ENCODE results near the gene MFN1.

MFN1 gene

DNA sequence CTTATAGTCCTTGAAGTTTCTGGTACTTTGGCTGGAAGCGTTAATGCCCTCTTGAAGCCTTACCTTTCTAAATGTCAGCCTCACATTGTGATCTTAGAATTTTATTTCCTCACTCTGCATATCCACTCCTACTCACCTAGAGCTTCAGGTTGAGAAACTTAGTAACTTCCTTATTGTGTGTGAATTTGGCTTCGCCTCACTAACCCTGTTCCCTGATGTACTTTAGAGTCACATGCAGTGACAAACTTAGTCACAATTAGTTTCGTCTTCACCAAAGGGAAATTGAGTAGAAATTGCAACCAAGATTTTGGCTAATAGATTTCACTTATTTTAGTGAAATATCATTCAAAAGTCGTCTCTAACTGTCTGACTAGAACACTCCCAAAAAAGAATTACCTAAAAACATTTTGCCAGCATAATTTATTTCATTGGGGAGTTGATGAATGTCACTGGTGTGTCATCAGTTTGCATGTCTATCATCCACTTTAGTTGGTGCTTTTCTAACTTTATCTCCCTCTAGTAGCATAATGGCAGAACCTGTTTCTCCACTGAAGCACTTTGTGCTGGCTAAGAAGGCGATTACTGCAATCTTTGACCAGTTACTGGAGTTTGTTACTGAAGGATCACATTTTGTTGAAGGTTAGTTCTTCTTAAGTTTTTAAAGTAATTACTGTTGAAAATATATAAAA, 960 bp downstream of the MFN1 start:
- no peak for DNase-seq

DNA sequence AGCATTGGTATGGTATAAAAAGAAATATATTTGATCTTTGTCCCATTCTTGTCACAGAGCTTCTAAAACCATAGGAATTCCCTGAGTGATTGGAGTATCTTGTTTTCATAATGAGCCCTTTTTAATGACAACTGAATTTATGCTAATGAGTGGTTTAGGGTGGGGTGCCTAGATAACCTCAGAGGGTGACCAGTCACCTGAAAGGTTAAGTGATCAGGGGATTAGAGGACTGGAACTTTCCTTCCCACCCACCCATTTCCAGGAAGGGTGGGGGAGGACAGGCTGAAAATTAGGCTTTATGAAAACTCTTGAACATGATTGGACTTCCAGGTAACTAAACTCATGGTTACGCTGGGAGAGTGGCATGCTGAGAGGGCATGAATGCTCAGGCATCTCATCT, 8.5 kb downstream of the MFN1 start:
- DNase-seq, result no peak

DNA sequence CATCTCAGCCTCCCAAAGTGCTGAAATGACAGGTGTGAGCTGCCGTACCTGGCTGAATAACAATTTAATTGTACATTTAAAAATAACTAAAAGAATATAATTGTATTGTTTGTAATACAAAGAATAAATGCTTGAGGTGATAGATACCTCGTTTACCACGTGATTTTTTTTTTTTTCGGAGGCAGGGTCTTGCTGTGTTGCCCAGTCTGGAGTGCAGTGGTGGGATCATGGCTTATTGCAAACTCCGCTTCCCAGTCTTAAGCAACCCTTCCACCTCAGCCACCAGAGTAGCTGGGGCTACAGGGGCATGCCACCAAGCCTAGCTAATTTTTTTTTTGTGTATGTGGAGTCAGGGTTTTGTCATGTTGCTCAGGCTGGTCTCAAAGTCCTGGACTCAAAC, 15.8 kb downstream of the MFN1 start:
- no peak for DNase-seq

DNA sequence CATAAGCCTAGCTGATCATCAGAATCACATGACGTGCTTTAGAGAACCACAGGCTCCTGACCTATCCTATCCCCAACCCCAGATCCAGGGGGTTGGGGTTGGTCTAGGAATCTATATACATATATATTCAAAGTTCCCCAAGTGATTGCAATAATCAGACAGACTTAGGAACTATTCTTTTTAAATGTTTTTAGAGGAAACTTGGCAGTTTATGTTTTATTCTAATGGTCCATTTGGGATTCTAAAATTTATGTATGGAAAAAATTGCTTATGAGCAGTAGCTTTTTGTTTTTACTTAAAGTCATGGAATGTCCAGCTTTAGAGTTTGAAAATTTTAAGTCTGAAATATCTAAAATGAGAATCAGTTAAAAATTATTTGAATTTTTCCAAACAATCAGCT, 22.1 kb downstream of the MFN1 start:
- DNase-seq, result no peak

DNA sequence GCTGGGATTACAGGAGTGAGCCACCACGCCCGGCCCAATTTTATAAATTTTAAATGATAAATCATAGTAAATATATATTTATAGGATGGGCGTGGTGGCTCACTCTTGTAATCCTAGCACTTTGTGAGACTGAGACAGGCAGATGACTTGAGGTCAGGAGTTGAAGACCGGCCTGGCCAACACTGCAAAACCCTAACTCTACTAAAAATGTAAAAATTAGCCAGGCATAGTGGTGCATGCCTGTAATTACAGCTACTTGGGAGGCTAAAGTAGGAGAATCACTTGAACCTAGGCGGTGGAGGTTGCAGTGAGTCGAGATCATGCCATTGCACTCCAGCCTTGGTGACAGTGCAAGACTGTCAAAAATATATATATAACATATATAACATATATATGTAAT, 26.4 kb downstream of the MFN1 start:
- no peak for DNase-seq

DNA sequence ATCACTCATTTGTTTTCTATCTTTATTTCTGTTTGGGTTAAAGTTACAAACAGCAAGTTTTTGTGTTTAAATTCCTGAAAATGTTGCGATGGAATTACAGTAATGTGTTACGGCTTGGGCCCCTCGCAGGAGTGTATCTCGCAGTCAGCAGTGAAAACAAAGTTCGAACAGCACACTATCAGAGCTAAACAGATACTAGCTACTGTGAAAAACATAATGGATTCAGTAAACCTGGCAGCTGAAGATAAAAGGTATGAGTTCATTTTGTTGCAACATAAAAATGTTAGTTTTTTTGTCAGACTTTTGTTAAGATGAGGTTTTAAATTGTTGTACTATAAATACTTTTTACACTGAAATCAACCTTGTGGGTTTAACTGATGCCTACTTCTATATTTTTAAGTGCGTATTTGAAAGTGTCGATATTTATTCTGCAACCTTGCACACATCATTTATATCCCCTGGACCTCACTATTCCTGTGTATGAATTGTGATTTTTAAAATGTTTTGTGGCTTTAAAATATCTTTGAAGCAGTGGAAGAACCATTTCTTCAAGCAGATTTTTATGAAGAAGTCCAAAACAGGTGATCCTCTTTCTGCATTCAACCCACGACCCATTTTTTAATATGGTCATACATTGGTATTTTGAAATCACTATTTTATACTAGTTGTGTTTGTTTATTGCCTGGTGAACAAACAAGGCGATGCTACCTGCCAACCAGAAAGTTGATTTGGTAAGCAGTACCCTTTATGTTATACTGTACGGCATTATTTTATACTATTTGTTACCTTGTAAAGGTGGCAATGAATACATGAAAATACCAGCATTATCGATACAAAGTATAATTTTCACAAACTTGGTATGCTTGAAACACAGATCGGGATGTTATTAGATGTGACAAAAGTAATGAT, 27.8 kb downstream of the MFN1 start:
- DNase-seq, result no peak

DNA sequence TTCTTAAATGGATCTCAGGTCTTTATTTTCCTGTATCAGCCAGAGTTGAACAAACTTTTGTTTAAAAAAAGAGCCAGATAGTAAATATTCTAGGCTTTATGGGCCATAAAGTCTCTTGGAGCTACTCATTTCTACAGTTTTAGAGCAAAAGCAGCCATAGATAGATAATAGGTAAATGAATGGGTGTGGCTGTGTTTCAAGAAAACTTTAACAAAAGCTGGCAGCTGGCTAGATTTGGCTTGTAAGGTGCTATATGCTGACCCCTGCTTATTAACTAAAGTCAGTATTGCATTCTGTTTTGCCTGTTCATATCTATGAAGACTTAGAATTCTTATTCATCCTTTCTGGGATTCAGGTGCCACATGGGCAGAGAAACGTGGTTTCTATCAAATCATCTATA, 29.0 kb downstream of the MFN1 start:
- no peak for DNase-seq

DNA sequence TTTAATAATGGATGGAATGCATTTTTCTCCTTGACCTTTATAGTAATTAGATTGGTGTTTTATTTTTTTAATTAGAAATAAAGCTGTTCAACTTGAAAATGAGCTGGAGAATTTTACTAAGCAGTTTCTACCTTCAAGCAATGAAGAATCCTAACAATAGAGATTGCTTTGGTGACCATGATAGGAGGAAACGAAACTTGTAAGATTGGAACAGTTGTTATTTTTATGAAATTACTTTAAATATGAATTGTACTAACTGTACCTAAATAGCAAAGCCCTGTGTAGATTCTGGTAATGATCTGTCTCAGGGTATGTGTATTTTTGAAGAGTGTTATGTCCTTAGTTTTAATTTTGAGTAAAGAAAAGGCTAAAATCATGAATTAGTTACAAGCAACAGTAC, 44.4 kb downstream of the MFN1 start:
- DNase-seq, result no peak

DNA sequence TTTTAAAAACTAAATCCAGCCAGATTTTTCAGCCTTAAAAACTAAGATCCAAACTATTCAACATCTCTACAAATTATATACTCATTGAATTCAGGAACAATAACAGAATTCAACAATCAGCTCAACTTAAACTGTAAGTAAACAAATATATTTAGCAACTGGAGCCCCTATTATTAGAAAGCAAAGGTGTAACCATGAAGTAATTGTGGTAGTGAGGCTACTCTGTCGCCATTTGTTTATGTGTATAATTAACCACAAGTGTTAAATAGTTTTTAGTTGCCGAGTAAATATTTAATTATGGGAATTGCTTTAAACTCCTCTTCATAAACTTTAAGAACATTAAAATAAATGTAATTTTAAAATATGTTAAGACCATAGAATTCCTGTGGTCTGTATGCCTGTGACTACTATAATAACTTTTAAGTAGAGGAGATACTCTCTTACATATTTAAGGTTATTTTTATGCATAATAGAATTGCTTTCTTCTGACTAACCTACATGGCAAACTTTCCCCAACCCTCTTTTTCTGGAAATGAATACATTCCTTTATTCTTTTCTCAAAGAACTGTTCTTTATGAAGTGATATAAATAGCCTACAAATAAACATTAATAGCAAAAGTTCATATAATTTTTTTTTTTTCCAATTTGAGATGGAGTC, 51.2 kb downstream of the MFN1 start:
- no peak for DNase-seq

DNA sequence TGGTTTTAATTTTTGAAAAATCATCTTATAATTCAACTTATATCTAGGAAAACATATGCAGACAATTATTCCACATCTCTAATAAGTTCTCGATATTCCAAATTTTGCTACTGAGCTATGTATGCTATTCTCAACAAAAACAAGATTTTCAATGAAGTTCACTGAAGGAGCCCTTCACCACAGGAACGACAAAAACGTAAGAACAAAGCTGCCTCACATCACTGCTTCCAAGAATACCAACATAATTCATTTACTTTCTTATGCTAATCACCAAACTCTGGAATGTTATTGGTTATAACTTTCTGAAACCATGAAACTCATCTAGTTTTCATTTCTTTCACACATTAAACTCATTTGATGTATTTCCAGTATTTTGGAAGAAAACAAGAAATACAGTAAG, 54.1 kb downstream of the MFN1 start:
- no peak for DNase-seq

DNA sequence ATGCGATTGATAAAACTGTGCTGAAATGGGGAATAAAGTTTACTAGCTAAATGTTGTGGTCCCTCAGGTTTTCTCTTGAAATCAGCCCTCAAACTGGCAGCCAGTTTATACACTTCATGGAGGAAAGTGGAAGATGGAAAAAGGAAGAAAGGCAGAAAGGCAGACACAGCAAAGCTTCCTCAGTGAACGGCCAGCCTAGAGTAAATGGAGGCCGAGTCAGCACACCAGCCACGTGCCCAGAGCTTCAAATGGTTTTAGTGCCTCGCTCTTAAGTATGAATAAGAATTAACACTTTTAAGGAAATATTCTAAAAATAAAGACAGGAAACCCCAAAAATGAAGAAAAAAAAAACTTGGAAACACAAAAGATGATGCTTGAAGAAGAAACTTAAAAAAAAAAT, 55.5 kb downstream of the MFN1 start:
- DNase-seq, result no peak

DNA sequence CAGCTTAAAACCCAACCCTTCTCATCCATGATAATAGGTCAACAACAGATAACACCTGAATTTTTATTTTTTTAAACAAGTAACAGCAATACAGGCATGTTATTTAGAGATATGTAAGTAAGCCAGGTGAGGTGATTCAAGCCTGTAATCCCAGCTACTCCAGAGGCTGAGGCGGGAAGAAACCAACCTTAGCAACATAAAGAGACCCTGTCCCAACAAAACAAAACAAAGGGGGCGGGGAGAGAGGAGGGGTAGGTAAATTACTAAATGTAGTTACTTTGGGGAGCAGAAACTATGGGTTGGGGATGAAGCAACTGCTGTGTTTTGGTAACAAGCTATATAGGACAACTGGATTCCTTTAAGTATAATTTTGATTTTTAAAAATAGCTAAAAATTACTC, 56.8 kb downstream of the MFN1 start:
- no peak for DNase-seq

DNA sequence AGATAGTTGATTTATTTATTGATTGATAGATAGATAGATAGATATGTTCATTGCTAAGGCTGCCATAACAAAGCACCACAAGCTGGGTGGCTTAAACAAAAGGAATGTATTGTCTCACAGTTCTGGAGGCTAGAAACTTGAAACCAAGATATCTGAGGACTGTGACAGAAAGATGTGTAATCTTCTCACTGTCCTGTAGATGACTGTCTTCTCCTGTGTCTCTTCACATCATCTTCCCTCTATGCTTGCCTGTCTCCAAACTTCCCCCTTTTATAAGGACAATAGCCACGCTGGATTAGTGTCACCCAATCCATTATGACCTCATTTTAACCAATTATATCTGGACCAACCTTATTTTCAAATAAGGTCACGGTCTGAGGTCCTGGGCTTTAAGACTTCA, 62.8 kb downstream of the MFN1 start:
- DNase-seq, result no peak

DNA sequence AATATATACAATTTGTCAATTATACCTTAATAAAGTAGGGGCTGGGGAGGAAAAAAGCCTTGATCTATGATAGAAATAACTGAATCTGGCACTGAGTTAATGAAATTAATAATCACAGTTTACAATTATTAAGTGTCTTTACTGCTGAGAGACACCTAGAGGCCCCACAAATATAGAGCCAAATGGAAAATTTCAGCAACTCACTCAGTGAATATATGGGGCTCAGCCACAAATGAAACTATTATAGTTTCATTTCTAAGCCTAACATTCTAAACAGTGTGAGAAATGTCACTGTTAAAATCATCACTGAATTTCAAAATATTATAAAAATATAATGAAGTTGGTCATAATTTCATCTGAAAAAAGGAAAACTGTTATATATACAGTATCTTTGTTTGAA, 63.5 kb downstream of the MFN1 start:
- DNase-seq, result no peak

DNA sequence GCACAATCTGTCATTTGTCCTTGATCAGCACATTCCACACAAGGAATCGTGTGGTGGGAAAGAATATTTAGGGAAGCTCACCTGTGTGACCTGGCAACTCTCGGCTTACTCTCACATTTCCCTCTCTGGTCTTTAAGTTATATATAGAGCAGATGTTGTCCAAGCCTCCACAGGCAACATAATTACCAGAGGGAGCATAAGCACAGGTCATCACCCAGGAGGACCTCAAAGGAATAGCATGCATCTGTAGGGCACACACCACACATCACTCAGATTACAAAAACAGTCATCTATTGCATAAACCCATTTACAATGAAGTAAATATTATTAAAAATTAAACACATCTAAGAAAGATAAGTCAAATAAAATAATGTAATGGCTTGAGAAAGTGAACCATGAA, 67.3 kb downstream of the MFN1 start:
- DNase-seq, result no peak

DNA sequence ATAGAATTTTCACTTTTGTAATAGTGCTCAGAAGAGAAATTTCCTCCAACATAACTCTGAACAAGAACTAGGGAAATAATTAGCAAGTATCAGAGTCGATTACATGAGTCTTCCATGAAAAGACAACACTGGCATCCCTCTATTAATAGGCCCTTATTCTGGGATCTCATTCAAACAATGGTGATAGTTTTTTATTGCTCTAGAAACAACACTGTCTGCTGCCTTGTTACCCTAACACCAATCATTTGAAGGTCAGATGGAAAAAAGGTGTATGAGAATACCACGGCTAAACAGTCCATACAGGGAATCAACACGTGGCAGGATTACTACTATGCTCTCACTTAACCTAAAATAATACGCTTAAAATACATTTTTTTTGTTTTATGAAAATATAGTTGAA, 67.9 kb downstream of the MFN1 start:
- no peak for DNase-seq

DNA sequence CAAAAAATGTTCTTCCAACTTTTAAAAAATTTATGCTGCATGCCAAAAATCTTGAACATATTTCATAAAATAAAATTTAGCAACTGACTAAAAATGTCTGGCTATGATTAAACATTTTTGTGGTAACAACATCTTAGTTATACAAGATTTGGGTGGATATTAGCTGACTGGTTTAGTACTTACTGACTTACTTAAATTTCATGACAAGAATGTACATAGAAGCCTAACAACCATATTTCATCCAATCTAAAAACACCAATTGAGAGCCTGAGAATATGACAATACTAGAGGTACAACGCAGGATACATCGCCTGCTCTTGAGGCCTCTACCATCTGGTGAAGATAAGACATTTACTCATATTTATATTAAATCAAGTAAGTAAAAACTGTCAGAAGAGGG, 69.2 kb downstream of the MFN1 start:
- DNase-seq, result no peak

DNA sequence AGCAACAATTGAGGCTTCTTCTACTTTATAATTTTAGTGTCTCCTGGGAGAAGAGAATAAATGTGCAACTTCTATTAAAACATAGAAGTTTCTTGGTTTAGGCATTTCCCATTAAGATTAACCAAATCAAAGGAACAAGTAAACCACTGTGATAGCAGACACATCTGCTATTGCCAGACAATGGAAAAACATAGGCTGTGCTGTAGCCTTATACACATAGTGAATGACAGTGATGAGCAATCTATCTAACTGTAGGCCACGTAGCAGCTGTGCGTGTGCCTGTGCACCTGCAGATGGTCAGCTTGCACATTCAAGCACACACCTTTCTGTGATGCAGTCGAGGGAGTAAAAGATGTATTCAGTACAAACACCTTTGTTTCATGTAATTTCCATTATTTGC, 71.1 kb downstream of the MFN1 start:
- DNase-seq, result no peak

DNA sequence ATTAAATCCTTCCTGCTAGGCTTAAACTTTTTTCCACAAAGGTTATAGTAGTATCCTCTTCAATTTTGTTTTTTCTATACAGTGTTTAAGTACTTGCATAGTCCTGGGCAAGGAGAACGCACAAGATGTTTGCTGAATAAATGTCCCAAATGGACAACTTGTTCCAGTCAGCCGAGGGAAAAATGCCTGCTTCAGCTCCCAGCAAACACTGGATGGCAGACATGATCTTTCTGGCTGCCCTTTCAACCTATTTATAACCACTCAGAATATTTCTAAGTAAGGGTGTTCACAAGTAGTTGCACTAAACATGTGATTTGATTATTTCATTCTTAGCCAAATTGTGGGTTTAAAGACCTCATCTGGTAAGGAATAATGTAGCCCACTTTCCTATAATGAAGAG, 74.0 kb downstream of the MFN1 start:
- no peak for DNase-seq

DNA sequence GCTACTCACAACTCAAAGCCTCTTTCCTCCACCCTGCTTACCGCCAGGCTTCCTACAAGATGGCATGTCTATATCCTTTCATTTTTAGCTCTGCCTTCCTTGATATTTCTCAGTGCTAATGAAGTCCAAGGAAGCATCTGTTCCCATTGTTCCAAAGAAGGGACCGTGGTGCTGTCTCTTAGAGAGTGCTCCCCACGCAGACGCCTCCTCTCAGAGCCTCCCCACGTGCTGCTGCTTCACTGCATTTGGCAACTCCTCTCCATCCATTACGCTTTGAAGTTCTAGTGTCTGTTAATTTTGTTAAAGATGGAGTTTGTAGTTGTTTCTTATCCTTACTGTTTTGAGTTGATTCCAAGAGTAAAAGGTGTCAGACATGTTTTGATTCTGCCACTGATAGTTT, 77.6 kb downstream of the MFN1 start:
- no peak for DNase-seq

DNA sequence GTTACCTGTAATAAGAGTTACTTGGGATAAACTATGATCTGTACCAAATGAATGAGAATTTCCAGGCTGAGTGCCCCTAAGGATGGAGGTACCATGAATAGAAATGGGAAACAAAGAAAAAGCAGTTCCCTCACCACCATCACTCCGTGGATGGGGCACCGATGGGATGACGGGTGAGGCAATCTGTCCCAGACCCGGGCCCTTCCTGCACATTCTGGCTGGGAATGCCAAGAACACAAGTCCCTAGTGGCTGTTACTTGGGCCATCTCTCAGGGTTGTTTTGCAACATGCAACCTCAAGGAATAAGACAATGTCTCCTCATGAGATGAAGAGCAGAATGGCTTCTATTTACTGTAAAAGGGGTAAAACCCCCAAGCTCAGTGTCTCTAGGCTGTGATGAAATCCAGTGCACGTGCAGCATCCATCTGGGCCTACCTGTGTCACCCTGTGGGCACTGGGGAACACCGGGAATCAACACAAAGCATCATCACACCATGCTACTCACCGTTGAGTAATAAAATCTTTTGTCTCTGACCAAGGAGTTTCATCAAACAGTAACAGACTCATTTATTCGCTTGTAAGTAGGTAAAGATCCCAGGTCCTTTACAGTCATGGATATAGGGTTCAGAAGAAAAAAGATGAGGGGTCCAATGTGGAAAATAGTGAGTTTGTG, 81.5 kb downstream of the MFN1 start:
- no peak for DNase-seq

DNA sequence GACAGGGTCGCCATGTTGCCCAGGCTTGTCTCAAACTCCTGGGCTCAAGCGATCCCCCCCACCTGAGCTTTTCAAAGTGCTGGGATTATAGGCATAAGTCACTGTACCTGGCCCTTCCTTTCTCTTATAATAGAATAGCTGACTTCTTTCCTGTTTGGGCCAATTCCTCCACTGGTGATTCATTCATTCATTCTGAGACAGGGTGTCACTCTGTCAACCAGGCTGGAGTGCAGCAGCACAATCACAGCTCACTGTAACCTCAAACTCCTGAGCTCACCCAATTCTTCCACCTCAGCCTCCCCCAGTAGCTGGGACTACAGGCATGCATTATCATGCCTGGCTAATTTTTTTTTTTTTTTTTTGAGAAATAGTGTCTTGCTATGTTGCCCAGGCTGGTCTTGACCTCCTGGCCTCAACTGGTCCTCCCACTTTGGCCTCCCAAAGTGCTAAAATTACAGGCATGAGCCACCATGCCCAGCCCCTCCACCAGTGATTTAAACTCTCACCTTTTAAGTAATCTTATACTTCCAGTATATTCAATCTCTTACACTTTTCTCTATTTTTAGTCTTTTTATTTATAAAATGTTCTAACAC, 82.9 kb downstream of the MFN1 start:
- no peak for DNase-seq

DNA sequence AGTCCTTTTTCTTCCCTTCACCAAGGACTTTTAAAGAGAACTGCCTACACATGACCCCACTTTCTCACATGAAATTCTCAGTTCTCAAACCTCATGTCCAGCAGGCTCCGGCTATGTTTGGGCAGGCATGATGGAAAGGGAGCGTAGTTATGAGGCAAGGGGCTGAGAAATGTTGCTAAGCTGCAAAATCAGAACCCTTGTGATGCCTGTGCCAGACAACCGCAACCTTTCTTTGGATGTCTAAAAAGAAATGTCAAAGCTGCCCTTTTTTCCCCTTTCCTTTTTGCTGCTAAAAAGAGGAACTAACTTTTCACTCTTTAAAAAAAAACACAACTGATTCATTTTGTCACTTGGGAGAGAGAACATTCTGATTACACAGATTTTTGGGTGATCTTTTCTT, 84.5 kb downstream of the MFN1 start:
- no peak for DNase-seq

Measured in NCI-H1694 (cell line).